HG02870 (cell line): Measurements from ENCODE around the gene TSPYL2.

ENCODE experiments used
- ATAC-seq: cut with Tn5 transposase; IDR thresholded peaks from one replicate; pipeline ENCODE4 v1.9.1; 2021; ENCODE audit warnings: mild to moderate bottlenecking, moderate library complexity; ENCODE audit not compliant: unreplicated experiment

TSPYL2 gene

DNA sequence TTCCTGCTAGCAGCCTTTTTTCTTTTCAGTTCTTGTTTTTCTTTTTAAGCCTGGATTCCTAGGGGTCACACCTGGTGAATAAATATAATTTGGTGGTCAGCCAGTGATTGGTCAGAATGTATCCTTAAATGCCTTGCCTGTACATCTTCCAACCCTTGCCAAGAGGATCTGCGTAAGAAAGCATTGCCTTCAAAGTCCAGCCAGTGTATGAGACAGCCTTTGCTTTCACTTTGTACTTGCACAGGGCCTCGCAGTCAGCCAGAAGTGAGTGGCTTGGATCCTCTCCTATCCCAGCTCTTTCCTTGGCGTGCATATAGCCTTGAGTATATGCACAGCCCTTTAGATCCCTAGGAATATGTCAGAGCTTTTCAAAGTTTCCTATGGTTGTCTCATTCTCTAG lies 33.9 kb downstream of the TSPYL2 start:
- ATAC-seq = no peak

DNA sequence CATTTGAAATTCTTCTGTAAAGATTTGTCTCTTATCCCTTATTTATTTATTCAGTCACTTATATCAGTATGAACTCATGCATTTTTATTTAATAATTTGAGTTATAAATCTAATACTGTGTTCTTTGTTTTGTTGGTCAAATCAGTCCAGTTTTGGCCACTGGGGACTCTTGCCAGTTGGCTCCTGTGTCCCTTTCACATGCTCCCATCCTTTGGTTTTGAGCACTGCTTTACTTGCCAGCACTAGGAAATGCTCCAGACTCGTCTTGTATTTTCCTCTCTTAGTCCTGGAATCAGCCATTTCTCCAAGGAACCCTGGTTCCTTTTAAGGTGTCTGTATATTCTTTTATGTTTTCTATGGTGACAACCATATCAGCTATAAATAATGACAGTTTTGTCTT lies 39.8 kb downstream of the TSPYL2 start:
- ATAC-seq = no peak

DNA sequence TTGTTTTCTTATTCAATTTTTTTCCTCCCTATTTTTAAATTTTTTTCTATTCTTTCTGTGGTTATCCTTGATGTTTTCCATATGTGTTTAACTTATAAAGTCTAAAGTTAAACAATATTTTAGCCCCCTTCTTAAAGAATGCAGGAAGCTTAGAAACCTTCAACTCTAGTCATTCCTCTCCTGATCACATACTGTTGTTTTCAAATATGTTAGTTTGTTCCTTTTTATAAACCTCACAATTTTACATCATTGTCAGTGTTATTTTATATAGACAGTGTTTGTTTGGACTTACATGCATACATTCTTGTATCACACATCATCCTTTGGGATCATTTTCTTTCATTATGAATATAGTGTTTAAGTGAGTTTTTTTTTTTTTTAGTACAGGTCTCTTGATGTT lies 43.3 kb downstream of the TSPYL2 start:
- no peak for ATAC-seq

- no peak for ATAC-seq
Observed at GRCh38 chrX:53126377-53126776, 44.2 kb downstream of the TSPYL2 start.

GRCh38 chrX:53128097-53128749 lies 46.1 kb downstream of the TSPYL2 start:
- no peak for ATAC-seq

DNA sequence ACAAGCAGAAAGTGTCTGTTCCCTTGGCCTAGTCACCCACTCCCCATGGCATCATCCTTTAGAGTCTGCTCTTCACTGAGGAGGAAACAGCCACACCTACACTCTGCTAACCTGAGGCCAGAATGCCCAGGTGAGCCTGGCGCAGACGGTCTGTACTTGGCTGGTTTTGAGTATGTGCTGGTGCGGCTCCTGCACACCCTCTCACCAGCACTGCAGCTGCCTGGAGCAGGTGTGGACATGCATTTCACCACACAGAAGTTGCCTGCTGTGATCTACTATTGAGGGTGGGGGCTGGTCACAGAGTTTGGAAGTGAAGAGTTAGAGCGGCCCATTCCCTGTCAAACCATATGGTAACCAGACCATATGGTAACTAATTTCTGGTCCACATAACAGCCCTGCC lies 51.2 kb downstream of the TSPYL2 start:
- no peak for ATAC-seq

DNA sequence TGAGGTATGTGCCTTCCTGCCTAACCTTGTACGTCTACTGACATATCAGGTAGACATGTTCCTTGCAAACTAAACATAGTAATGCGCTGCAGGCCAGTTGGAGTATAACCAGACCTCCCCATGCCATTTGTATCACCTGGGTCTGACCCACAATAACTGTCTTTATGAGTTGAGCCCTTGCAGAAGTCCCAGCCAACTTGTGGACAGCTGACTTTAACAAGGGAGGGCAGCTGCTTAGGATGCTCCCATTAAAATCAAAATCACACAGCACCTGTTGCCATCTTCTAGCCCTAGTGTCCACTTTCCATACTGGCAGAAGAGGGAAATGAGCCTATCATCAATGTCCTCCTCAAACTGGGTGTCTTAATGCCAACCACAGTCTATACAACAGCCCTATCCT lies 53.4 kb downstream of the TSPYL2 start:
- ATAC-seq = no peak
